Loucy (cell line): ENCODE measurements around the gene ASTN2.

Experiments used
- CTCF ChIP-seq: fragments of 200-600 bp; sonication (generic); conservative IDR thresholded peaks from 2 replicates; pipeline ENCODE4 v1.5.1; 2014; ENCODE audit warnings: mild to moderate bottlenecking, antibody characterized with exemption, low read length
- EZH2phosphoT487 ChIP-seq: fragments of 200-600 bp; IDR thresholded peaks from 2 replicates; pipeline ENCODE4 v1.6.1; 2018; ENCODE audit warnings: antibody characterized with exemption, mild to moderate bottlenecking, moderate library complexity, borderline replicate concordance

- TF ChIP-seq CTCF (no peak), EZH2phosphoT487 (no peak)
These were observed 10.7 kb upstream of the ASTN2 start for GRCh38 chr9:117425566-117425965.
